ENCODE data around the gene XXYLT1. TPM values are rescaled to one million over a fixed set of nuclear protein-coding genes. Genes with fewer than 3 reads are reported as not detected.
A peak's percentile ranks its signal among the peaks of the same experiment; 100 is the strongest.

XXYLT1 gene
- total and polyA plus RNA-seq, 2 of the 4 experiments (the other 2 are of a cell fraction) = 14.7 to 18.1 TPM

DNA sequence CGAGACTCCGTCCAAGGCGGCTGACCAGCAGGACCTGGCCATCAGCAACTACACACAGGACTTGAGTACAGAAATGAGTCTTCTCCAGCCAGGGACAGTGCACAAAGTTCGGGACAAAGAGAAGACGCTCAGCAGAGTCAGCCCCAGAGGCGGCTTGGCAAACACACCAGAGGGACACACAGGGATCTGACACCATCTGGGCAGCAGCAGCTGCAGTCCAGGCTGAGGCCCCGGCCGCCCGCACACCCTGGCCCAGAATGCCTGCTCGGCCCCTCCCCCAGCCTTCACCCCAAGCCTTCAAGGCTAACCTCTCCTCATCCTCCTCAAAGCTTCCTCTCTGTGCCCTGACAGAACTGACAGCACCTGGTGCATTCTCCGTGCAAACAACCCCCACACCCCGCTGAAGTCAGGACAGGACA is 61.1 kb downstream of the XXYLT1 start:
- H3K4me2 ChIP-seq (ENCODE audit: low read depth, low read length) = peak overlapping the region; percentile 64
- H2BK20ac ChIP-seq (ENCODE audit: low read depth, low read length) = peak overlapping the region; percentile 91
- dilution Hi-C loops (cut with HindIII; ENCODE audit: low sequenced_read_pairs, unreplicated experiment) = no loop called here
- peak overlapping the region; percentile 79 for H3K56ac ChIP-seq (ENCODE audit: extremely low read depth, insufficient read depth, low read length)
- ATAC-seq (ENCODE audit: low read depth) (peak; percentile 52), DNase-seq (peak; percentile 39)
- in situ Hi-C loops (cut with MboI; ENCODE audit: low sequenced_read_pairs) = no loop called here
- H3K4me3 ChIP-seq (ENCODE audit: insufficient read depth, low read depth, low read length) = no peak overlapping the region
- 13% methylated on average over 7 of the region's 12 CpGs; no CpG with 5 or more reads in 1 of the 2 experiments for WGBS, 2 experiments (ENCODE audit: extremely low coverage in 2 of 2, insufficient read length in 1 of 2)
- TF ChIP-seq SMC3 (IDR thresholded peaks at IDR 0.05; ENCODE audit: low read depth, low read length) = no peak
- no peak for TF ChIP-seq NFE2L2 (IDR thresholded peaks at IDR 0.05; ENCODE audit: low read depth, low read length)
- no peak for TF ChIP-seq MXI1 (IDR thresholded peaks at IDR 0.05; ENCODE audit: borderline replicate concordance, low read depth, low read length)
- TF ChIP-seq RCOR1 (IDR thresholded peaks at IDR 0.05; ENCODE audit: insufficient replicate concordance, low read length) = no peak
- TF ChIP-seq CEBPB (IDR thresholded peaks at IDR 0.05; ENCODE audit: low read depth, low read length) = no peak
- no peak for TF ChIP-seq MAFK (IDR thresholded peaks at IDR 0.05; ENCODE audit: low read depth, low read length)
- no peak for TF ChIP-seq MAZ (IDR thresholded peaks at IDR 0.05; ENCODE audit: borderline replicate concordance, low read depth, low read length)
- no peak for TF ChIP-seq USF2 (IDR thresholded peaks at IDR 0.05; ENCODE audit: low read depth, low read length)
- TF ChIP-seq CHD1 (IDR thresholded peaks at IDR 0.05; ENCODE audit: low read depth, low read length) = no peak
- TF ChIP-seq RAD21 (IDR thresholded peaks at IDR 0.05; ENCODE audit: low read length) = no peak
- TF ChIP-seq RFX5 (IDR thresholded peaks at IDR 0.05; ENCODE audit: low read depth, low read length) = no peak
- no peak for TF ChIP-seq POLR2A (IDR thresholded peaks at IDR 0.05; ENCODE audit: low read depth, low read length)
- TF ChIP-seq BHLHE40 (IDR thresholded peaks at IDR 0.05; ENCODE audit: low read depth, low read length) = no peak
- TF ChIP-seq, protein P1, sequence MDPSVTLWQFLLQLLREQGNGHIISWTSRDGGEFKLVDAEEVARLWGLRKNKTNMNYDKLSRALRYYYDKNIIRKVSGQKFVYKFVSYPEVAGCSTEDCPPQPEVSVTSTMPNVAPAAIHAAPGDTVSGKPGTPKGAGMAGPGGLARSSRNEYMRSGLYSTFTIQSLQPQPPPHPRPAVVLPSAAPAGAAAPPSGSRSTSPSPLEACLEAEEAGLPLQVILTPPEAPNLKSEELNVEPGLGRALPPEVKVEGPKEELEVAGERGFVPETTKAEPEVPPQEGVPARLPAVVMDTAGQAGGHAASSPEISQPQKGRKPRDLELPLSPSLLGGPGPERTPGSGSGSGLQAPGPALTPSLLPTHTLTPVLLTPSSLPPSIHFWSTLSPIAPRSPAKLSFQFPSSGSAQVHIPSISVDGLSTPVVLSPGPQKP (IDR thresholded peaks at IDR 0.05; ENCODE audit: borderline replicate concordance, low read depth, low read length) = no peak
- TF ChIP-seq CTCF (conservative IDR thresholded peaks at IDR 0.05; ENCODE audit: low read depth, low read length) = no peak
- TF ChIP-seq FOS (IDR thresholded peaks at IDR 0.05; ENCODE audit: low read depth, low read length) = no peak
- peak overlapping the region; percentile 77 to 96 for H4K8ac ChIP-seq (ENCODE audit: low read depth in 2 of 2, low read length in 2 of 2)
- intact Hi-C loops (cut with micrococcal nuclease) = no loop called here
- peak overlapping the region; percentile 89 for H2AFZ ChIP-seq (replicated peaks; ENCODE audit: low read length, poor library complexity)
- BruUV-seq (replicated peaks) = no TSS peak
- no peaks in the 10 kb centered on the region for H4K20me1 ChIP-seq (ENCODE audit: insufficient read depth, low read length)
- no peaks in the 10 kb centered on the region for H3K27me3 ChIP-seq (ENCODE audit: control insufficient read depth, insufficient read depth, low read length)
- H3K4me1 ChIP-seq (ENCODE audit: control insufficient read depth, insufficient read depth, low read length) = peaks cover 30% of the 10 kb centered on the region
- H3K9me3 ChIP-seq (ENCODE audit: control insufficient read depth, insufficient read depth, low read length) = no peaks in the 10 kb centered on the region; the same call in 1 of the 2 replicates
- peaks cover 36 to 52% of the 10 kb centered on the region in 2 experiments for H3K79me1 ChIP-seq (ENCODE audit: low read depth in 1 of 2, low read length in 2 of 2)
- H3K4ac ChIP-seq (ENCODE audit: low read depth, low read length) = peak overlapping the region; percentile 98
- peak overlapping the region; percentile 97 for H2BK120ac ChIP-seq (ENCODE audit: low read depth, low read length)
- peak overlapping the region; percentile 98 for H3K18ac ChIP-seq (ENCODE audit: low read depth, low read length)
- no peaks in the 10 kb centered on the region for H3K36me3 ChIP-seq (ENCODE audit: control insufficient read depth, insufficient read depth, low read length)
- H3K23ac ChIP-seq (ENCODE audit: low read depth, low read length) = peak overlapping the region; percentile 96
- H2AK5ac ChIP-seq (ENCODE audit: low read depth, low read length) = peak overlapping the region; percentile 98
- peak overlapping the region; percentile 98 for H4K5ac ChIP-seq (ENCODE audit: low read depth, low read length)
- ChIA-PET CTCF (interaction anchor here (1.0 to 1.2 kb wide), 2 partner anchors 14 to 527 kb away, joined by 3 read pairs; no protein-coding TSS in a partner anchor), POLR2A (ENCODE audit: unreplicated experiment) (no interaction called here)
- peak overlapping the region; percentile 75 for H3K9ac ChIP-seq (ENCODE audit: low read depth, low read length)
- H2BK5ac ChIP-seq (ENCODE audit: low read depth, low read length, poor library complexity, severe bottlenecking) = peak overlapping the region; percentile 97
- peak overlapping the region; percentile 94 for H2AK9ac ChIP-seq (replicated peaks; ENCODE audit: low read depth, low read length, poor library complexity)
- peak overlapping the region; percentile 99 for H3K27ac ChIP-seq (ENCODE audit: insufficient read depth, low read length)
- peak overlapping the region; percentile 89 for H3K14ac ChIP-seq (replicated peaks; ENCODE audit: low read depth, low read length)
- H3K9me1 ChIP-seq (ENCODE audit: insufficient read depth, low read length) = peaks cover 17% of the 10 kb centered on the region
- H4K91ac ChIP-seq (ENCODE audit: insufficient read depth, low read depth, low read length) = peak overlapping the region; percentile 96
- peak overlapping the region; percentile 84 for H2BK15ac ChIP-seq (ENCODE audit: low read depth, low read length)

Data from IMR-90 (cell line).